Liver (tissue), 9 donors: Measurements from ENCODE around the gene PEAK3. TPM values are rescaled to one million over a fixed set of nuclear protein-coding genes. Genes with fewer than 3 reads are reported as not detected.

ENCODE experiments used
- DNase-seq: peaks from one replicate; pipeline ENCODE4 v3.0.0-alpha.2; 2017; ENCODE audit warnings: low spot score
- H3K27ac ChIP-seq, 2 donors: one replicate each; pipeline ENCODE4 v1.7.0; 2013; ENCODE audit warnings: inconsistent platforms in 2 of 2, low read length in 2 of 2, control low read depth in 1 of 2, low read depth in 1 of 2, mild to moderate bottlenecking in 1 of 2
- H3K27me3 ChIP-seq, 4 donors: one replicate each; pipeline versions ENCODE4 v1.6.1 to v1.7.0; 2013; ENCODE audit warnings: low read length in 3 of 4, inconsistent platforms in 1 of 4, mild to moderate bottlenecking in 1 of 4, moderate library complexity in 1 of 4; ENCODE audit not compliant: control insufficient read depth in 4 of 4, insufficient read depth in 4 of 4
- H3K36me3 ChIP-seq, 4 donors: one replicate each; pipeline versions ENCODE4 v1.6.1 to v1.7.0; 2013; ENCODE audit warnings: low read length in 3 of 4, mild to moderate bottlenecking in 3 of 4, low read depth in 1 of 4, moderate library complexity in 1 of 4; ENCODE audit not compliant: control insufficient read depth in 4 of 4, insufficient read depth in 3 of 4
- H3K4me1 ChIP-seq, 4 donors: one replicate each; pipeline versions ENCODE4 v1.6.1 to v1.7.0; 2013; ENCODE audit warnings: low read length in 3 of 4, mild to moderate bottlenecking in 3 of 4, moderate library complexity in 1 of 4; ENCODE audit not compliant: control insufficient read depth in 4 of 4, insufficient read depth in 4 of 4
- H3K4me3 ChIP-seq, 3 donors: one replicate each; pipeline versions ENCODE4 v1.6.1 to v1.7.0; 2013; ENCODE audit warnings: low read length in 3 of 3, control low read depth in 1 of 3, low read depth in 1 of 3, mild to moderate bottlenecking in 1 of 3
- H3K9ac ChIP-seq, 2 donors: one replicate each; pipeline ENCODE4 v1.7.0; 2013; ENCODE audit warnings: low read length in 2 of 2, mild to moderate bottlenecking in 2 of 2, moderate library complexity in 2 of 2, control low read depth in 1 of 2, low read depth in 1 of 2
- H3K9me3 ChIP-seq, 4 donors: one replicate each; pipeline versions ENCODE4 v1.6.1 to v1.7.0; 2013; ENCODE audit warnings: low read length in 3 of 4; ENCODE audit not compliant: control insufficient read depth in 4 of 4
- EGR1 ChIP-seq, 2 donors: IDR thresholded peaks; 2 replicates each; pipeline ENCODE4 v1.6.1; 2016 to 2018; ENCODE audit warnings: antibody characterized with exemption in 2 of 2, low read depth in 2 of 2
- FOXA1 ChIP-seq: IDR thresholded peaks from 2 replicates; pipeline ENCODE4 v1.6.1; 2016; ENCODE audit warnings: antibody characterized with exemption
- FOXA2 ChIP-seq: IDR thresholded peaks from 2 replicates; pipeline ENCODE4 v1.6.1; 2016; ENCODE audit warnings: antibody characterized with exemption
- GABPA ChIP-seq, 2 donors: IDR thresholded peaks in 1 of 2; conservative IDR thresholded peaks in 1 of 2; 2 replicates each; pipeline ENCODE4 v1.6.1; 2016; ENCODE audit warnings: antibody characterized with exemption in 2 of 2, mild to moderate bottlenecking in 1 of 2, moderate library complexity in 1 of 2
- HNF4A ChIP-seq, 2 donors: conservative IDR thresholded peaks; 2 replicates each; pipeline ENCODE4 v1.6.1; 2016; ENCODE audit warnings: antibody characterized with exemption in 2 of 2, mild to moderate bottlenecking in 2 of 2
- HNF4G ChIP-seq: IDR thresholded peaks from 2 replicates; pipeline ENCODE4 v1.6.1; 2016; ENCODE audit warnings: antibody characterized with exemption
- JUND ChIP-seq, 2 donors: IDR thresholded peaks; 2 replicates each; pipeline ENCODE4 v1.6.1; 2016; ENCODE audit warnings: antibody characterized with exemption in 2 of 2
- NR2F2 ChIP-seq: IDR thresholded peaks from 2 replicates; pipeline ENCODE4 v1.6.1; 2016; ENCODE audit warnings: antibody characterized with exemption
- RAD21 ChIP-seq, 2 donors: IDR thresholded peaks; 2 replicates each; pipeline ENCODE4 v1.6.1; 2016; ENCODE audit warnings: antibody characterized with exemption in 2 of 2, mild to moderate bottlenecking in 2 of 2
- RXRA ChIP-seq, 2 donors: IDR thresholded peaks; 2 replicates each; pipeline ENCODE4 v1.6.1; 2017 to 2018; ENCODE audit warnings: antibody characterized with exemption in 2 of 2, mild to moderate bottlenecking in 1 of 2
- SP1 ChIP-seq: IDR thresholded peaks from 2 replicates; pipeline ENCODE4 v1.6.1; 2018; ENCODE audit warnings: antibody characterized with exemption, mild to moderate bottlenecking
- TAF1 ChIP-seq: conservative IDR thresholded peaks from 2 replicates; pipeline ENCODE4 v1.6.1; 2016; ENCODE audit warnings: antibody characterized with exemption, mild to moderate bottlenecking
- YY1 ChIP-seq: IDR thresholded peaks from 2 replicates; pipeline ENCODE4 v1.6.1; 2016; ENCODE audit warnings: antibody characterized with exemption, mild to moderate bottlenecking
- WGBS: extraction: QIAGEN DNeasy Blood & Tissue Kit; methylation state at CpG from one replicate; pipeline ENCODE4 v1.1.7; 2013; 5-methylcytosine and 5-hydroxymethylcytosine counted together
- polyA plus RNA-seq, 2 donors: library from polyadenylated mRNA; stranded (reverse) in 1 of 2; unstranded in 1 of 2; fragments of 200-250 nt in 1 of 2; fragments of >200 nt in 1 of 2; fragmentation: Nextera tagmentation in 1 of 2; extraction: Ambion mirVana in 1 of 2; gene quantifications; one replicate each; pipeline versions ENCODE4 v1.2.1 to v1.2.3, GENCODE V29; 2013 to 2015
- total RNA-seq, 2 donors: library from RNA; depleted of rRNA; stranded (reverse); fragments of >200 nt; gene quantifications; one replicate each; pipeline ENCODE4 v1.2.3, GENCODE V29; 2014
- TF ChIP-seq, protein P1 (sequence below): fragments of 150-350 bp; IDR thresholded peaks from 2 replicates; pipeline ENCODE4 v1.5.1; 2017; ENCODE audit warnings: improper control_type of control experiment, low read depth, low read length; ENCODE audit not compliant: missing input control
- TF ChIP-seq, protein P2 (sequence below): IDR thresholded peaks from 2 replicates; pipeline ENCODE4 v1.6.1; 2016; ENCODE audit warnings: antibody characterized with exemption
- TF ChIP-seq, protein P3 (sequence below): IDR thresholded peaks from 2 replicates; pipeline ENCODE4 v1.6.1; 2016; ENCODE audit warnings: antibody characterized with exemption, mild to moderate bottlenecking
- TF ChIP-seq, protein P4 (sequence below): IDR thresholded peaks from 2 replicates; pipeline ENCODE4 v1.6.1; 2016; ENCODE audit warnings: antibody characterized with exemption
- TF ChIP-seq, protein P5 (sequence below): IDR thresholded peaks from 2 replicates; pipeline ENCODE4 v1.6.1; 2016; ENCODE audit warnings: antibody characterized with exemption
- donor health status: healthy.
- donor health status: healthy.
- donor health status: healthy.
- donor health status: healthy.
- donor health status: healthy.

PEAK3 gene
- total and polyA plus RNA-seq, 4 donors, result 0.09 to 0.67 (median 0.31) TPM

DNA sequence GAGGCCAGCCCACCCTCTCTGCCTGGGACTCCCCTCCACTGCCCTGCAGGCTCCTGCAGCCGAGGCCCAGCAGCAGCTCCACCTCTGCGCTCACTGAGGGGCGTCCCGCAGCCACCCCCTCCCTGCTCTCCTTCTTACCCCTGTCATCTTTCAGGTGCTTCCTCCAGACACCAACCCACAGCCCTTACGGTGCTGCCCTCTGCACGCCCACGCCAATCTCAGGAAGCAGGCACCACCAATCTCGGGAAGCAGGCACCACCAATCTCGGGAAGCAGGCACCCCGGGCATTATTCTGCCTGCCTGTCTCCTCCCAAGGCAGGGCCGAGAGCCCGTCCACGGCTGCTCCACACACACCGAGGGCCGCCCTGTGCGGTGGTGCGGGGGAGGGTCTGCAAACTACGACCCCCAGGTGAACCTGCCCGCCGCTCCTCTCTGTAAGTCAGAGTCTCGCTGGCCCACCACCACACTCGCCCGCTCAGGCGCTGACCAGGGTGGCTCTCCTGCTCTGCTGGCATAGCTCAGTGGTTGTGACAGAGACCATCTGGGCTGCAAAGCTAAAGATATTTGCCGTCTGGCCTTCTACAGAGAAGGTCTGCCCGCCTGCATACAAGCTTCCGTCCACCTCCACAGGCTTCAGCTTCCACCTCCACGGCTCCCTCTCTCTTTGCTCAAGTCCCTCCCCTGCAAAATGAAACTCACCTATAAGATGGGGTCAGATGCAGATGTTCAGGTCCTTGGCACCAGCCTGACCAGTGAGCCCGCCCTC lies 43.5 kb upstream of the PEAK3 start:
- WGBS, result 82% methylated on average over 29 of the region's 29 CpGs
- Histone ChIP-seq H3K4me3 (no peak overlapping the region), H3K9me3 (no peaks in the 10 kb centered on the region), H3K9ac (no peak overlapping the region), H3K27me3 (no peaks in the 10 kb centered on the region), H3K36me3 (peaks cover 0 to 18% (median 3%) of the 10 kb centered on the region in 4 donors), H3K27ac (no peak overlapping the region), H3K4me1 (peaks cover 9 to 27% (median 26%) of the 10 kb centered on the region in 4 donors)
- TF ChIP-seq, protein P1, sequence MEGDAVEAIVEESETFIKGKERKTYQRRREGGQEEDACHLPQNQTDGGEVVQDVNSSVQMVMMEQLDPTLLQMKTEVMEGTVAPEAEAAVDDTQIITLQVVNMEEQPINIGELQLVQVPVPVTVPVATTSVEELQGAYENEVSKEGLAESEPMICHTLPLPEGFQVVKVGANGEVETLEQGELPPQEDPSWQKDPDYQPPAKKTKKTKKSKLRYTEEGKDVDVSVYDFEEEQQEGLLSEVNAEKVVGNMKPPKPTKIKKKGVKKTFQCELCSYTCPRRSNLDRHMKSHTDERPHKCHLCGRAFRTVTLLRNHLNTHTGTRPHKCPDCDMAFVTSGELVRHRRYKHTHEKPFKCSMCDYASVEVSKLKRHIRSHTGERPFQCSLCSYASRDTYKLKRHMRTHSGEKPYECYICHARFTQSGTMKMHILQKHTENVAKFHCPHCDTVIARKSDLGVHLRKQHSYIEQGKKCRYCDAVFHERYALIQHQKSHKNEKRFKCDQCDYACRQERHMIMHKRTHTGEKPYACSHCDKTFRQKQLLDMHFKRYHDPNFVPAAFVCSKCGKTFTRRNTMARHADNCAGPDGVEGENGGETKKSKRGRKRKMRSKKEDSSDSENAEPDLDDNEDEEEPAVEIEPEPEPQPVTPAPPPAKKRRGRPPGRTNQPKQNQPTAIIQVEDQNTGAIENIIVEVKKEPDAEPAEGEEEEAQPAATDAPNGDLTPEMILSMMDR, result no peak
- TF ChIP-seq YY1, result no peak
- TF ChIP-seq RXRA (IDR thresholded peaks at IDR 0.05), result no peak
- TF ChIP-seq, protein P2, sequence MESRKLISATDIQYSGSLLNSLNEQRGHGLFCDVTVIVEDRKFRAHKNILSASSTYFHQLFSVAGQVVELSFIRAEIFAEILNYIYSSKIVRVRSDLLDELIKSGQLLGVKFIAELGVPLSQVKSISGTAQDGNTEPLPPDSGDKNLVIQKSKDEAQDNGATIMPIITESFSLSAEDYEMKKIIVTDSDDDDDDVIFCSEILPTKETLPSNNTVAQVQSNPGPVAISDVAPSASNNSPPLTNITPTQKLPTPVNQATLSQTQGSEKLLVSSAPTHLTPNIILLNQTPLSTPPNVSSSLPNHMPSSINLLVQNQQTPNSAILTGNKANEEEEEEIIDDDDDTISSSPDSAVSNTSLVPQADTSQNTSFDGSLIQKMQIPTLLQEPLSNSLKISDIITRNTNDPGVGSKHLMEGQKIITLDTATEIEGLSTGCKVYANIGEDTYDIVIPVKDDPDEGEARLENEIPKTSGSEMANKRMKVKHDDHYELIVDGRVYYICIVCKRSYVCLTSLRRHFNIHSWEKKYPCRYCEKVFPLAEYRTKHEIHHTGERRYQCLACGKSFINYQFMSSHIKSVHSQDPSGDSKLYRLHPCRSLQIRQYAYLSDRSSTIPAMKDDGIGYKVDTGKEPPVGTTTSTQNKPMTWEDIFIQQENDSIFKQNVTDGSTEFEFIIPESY, result no peak
- no peak for TF ChIP-seq SP1
- no peak for TF ChIP-seq RAD21 (IDR thresholded peaks at IDR 0.05)
- TF ChIP-seq, protein P3, sequence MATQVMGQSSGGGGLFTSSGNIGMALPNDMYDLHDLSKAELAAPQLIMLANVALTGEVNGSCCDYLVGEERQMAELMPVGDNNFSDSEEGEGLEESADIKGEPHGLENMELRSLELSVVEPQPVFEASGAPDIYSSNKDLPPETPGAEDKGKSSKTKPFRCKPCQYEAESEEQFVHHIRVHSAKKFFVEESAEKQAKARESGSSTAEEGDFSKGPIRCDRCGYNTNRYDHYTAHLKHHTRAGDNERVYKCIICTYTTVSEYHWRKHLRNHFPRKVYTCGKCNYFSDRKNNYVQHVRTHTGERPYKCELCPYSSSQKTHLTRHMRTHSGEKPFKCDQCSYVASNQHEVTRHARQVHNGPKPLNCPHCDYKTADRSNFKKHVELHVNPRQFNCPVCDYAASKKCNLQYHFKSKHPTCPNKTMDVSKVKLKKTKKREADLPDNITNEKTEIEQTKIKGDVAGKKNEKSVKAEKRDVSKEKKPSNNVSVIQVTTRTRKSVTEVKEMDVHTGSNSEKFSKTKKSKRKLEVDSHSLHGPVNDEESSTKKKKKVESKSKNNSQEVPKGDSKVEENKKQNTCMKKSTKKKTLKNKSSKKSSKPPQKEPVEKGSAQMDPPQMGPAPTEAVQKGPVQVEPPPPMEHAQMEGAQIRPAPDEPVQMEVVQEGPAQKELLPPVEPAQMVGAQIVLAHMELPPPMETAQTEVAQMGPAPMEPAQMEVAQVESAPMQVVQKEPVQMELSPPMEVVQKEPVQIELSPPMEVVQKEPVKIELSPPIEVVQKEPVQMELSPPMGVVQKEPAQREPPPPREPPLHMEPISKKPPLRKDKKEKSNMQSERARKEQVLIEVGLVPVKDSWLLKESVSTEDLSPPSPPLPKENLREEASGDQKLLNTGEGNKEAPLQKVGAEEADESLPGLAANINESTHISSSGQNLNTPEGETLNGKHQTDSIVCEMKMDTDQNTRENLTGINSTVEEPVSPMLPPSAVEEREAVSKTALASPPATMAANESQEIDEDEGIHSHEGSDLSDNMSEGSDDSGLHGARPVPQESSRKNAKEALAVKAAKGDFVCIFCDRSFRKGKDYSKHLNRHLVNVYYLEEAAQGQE, result no peak
- no peak for TF ChIP-seq GABPA (IDR thresholded peaks at IDR 0.05 in 1 of 2, conservative IDR thresholded peaks at IDR 0.05 in 1 of 2)
- no peak for TF ChIP-seq FOXA1
- TF ChIP-seq, protein P4, sequence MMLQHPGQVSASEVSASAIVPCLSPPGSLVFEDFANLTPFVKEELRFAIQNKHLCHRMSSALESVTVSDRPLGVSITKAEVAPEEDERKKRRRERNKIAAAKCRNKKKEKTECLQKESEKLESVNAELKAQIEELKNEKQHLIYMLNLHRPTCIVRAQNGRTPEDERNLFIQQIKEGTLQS, result no peak
- no peak for TF ChIP-seq EGR1 (IDR thresholded peaks at IDR 0.05; ENCODE audit: low read depth in 2 of 2)
- TF ChIP-seq NR2F2, result no peak
- TF ChIP-seq, protein P5, sequence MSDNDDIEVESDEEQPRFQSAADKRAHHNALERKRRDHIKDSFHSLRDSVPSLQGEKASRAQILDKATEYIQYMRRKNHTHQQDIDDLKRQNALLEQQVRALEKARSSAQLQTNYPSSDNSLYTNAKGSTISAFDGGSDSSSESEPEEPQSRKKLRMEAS, result no peak
- no peak for TF ChIP-seq HNF4A (conservative IDR thresholded peaks at IDR 0.05)
- TF ChIP-seq JUND (IDR thresholded peaks at IDR 0.05), result no peak
- TF ChIP-seq TAF1, result no peak
- TF ChIP-seq FOXA2, result no peak
- TF ChIP-seq HNF4G, result no peak
- DNase-seq, result no peak
